GM18519 (cell line): ENCODE data around the gene FBXO38.
A peak's percentile ranks its signal among the peaks of the same experiment; 100 is the strongest.

Experiments used
- ATAC-seq: cut with Tn5 transposase; IDR thresholded peaks from one replicate; pipeline ENCODE4 v1.9.1; 2021; ENCODE audit warnings: mild to moderate bottlenecking, moderate library complexity; ENCODE audit not compliant: unreplicated experiment, low FRiP score

Gene FBXO38

DNA sequence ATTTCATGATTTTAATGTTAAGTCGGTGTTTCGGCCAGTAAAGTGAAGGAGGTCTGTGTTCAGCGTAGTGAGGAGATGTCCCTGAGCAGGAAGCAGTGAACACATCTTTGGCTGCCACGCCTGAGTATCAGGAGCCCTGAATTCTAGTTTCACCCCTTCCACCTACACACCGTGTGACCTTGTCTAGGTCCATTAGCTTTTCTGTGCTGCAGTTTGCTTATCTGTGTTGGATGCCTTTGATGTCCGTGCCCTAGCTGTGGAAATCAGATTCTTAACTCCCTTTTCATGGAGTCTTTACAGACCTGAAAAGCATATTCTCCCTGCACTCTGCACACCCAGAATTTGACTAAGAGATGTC lies 601 bp downstream of the FBXO38 start:
- peak; percentile 18 for ATAC-seq

DNA sequence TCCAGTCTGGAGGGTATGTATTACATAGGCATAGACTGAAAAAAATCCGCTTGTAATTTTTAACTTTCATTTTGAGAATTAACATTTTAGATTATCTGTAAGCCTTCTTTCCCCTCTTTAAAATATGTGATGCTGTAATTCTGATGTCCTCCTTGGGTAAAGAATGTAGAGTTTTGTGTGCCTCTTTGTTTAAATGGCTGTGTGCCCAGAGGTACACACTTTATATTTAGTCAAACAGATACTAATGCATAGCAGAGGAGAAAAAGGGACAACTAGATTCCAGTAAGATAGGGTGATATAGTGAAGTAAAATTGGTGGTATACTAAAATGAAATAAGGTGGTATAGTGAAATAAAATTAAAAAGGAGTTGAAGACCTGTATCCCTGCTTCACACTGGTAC lies 1.3 kb downstream of the FBXO38 start:
- ATAC-seq, result no peak

DNA sequence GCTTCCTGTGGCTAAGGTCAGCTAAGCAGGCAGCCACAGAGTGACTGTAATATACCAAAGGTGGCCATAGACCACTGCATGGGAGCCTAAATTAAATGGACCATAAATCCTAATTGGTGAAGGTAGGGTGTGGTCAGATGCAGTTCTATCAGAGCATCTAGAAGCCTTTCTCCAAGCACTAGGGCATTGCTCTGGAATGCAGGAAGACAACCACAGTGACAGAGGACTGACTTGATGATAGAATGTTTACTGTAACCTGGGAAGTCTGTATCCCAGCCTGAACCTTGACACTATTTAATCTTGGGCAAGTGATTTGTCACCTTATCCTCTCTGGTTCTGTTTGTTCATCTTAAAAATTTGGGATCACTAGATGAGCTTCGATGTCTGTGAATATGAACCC lies 2.3 kb downstream of the FBXO38 start:
- ATAC-seq, result no peak

- no peak for ATAC-seq
Observed at GRCh38 chr5:148387325-148387724, 3.6 kb downstream of the FBXO38 start.

DNA sequence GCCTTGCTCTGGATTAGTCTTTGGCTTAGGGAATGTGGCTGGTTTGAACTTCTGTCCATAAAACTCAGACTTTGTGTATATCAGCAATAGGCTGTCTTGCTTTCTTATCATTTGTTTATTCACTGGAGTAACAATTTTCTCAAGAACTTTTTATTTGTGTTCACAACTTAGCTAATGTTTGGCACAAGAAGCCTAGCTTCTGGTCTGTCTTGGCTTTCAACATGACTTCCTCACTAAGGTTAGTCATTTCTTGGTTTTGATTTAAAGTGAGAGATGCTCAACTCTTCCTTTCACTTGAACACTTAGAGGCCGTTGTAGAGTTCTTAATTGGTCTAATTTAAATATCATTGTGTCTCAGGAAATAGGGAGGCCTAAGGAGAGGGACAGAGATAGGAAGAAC lies 4.9 kb downstream of the FBXO38 start:
- ATAC-seq, result no peak

DNA sequence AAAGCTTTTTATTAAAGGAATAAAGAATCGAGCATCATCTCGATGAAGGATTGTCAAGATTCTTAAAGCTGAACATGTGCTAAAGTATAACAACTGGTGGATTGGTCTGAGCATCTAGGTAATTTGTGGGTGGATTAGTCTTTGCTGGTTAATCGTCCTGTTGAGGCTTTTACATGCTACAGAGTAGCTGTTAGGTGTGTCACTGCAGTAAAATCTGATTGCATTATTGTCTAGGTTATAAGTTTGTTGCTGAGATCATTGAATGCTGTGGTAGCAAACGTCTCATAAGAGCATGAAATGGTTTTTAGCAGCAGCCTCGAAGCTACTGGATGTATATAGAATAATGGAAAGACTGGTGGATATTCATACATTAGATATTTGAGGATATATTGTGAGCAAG lies 7.2 kb downstream of the FBXO38 start:
- no peak for ATAC-seq

- no peak for ATAC-seq
Observed at GRCh38 chr5:148391422-148391821, 7.7 kb downstream of the FBXO38 start.

GRCh38 chr5:148393390-148393741 lies 9.6 kb downstream of the FBXO38 start:
- ATAC-seq, result no peak

DNA sequence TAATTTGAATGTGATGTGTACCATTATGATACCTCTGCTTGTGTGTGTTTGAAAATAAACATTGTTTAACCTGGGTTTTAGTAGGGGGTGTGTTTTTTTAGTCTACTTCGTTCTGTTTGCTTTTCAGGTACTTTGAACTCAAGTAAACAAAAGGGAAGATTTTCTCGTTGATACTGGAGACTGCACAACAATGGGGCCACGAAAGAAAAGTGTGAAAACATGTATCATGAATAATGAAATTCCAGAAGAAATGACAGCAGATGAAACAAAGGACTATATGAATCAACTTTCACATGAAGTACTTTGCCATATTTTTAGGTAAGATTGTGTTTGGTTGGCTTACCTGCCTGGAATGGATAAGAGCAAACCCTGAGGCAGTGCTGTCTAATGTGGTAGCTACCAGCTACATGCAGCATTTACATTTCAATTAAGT lies 10.8 kb downstream of the FBXO38 start:
- no peak for ATAC-seq

DNA sequence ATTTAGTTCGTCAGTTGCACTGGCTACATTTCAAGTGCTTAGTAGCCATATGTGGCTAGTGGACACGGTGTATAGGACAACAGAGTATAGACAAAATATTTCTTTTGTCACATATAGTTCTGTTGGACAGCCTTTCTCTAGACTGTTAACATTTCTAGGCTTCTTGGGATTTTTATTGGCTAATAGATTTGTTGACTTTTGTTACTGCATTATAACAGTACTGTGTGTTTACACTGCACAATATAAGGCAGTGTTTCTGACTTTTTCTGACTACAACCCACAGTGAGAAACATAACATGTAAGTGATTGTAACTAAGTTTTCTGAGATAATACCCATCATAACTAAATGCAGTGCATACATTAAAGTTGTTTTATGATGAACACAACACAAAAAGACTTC lies 11.3 kb downstream of the FBXO38 start:
- ATAC-seq, result no peak

DNA sequence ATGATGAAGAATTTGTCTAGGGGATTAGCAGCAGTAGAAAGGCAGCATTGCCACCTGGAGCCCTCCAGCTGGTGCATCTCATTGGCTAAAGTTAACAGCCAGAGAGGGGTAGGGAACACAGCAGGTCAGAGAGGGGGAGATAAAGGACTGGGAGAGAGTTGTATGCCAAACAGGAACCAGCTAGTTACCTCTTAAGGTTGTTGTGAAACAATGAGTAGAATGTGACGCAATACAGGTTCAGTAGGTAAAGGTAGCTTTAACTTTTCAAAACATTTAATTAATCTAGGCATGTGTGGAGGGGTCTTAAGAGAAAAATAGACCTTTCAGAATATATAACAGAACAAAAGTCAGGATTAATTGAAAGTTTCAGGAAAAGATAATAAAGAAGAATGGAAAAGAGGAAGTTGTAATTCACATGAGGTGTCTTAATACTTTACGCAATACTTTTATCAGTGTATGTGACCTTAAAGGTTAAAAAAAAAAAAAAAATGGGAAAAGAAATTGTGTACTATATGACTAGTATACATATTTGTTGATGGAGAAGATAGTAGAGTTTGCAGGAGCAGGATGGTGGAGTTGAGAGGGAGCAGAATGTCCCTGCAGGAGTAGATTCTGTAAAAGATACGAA lies 14.3 kb downstream of the FBXO38 start:
- no peak for ATAC-seq

- ATAC-seq, result no peak
Observed at GRCh38 chr5:148398698-148399121, 15.0 kb downstream of the FBXO38 start.

- ATAC-seq, result no peak
Observed at GRCh38 chr5:148401604-148402003, 17.8 kb downstream of the FBXO38 start.

DNA sequence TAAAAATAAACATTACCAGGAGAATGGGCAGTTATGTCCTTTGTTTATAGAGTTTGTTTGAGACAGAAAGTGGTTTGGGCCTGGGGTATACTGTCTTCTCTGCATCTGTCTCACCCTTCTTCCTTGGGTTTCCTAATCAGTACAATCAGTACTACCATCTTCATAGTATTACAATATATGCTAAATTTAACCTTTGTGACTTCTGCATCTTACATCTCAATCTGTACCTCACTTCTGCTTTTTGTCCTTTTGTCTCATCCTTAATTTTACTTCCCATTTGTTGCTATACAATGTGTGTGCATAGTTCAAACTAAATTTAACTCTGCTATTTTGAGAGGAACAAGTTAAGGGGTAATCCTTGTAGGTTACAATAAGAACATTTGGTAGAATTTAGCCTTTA lies 19.6 kb downstream of the FBXO38 start:
- peak; percentile 95 for ATAC-seq

DNA sequence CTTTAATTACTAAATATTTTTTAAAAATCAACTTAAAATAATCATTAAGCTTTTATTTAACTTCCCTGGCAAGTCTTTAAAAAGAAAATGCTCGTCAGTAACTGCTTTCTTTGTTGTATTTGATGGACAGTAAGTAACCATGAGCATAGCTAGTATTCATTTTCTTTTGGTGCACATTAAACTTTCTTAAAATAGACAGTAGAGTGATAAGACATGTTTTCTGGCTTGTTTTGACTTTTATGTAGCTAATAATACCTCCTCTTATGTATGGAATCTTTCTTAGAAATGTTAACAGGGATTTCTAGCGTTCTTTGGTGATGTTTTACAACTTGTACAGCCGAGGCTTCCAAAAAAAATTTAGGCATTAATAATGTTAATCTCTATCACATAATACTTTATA lies 22.6 kb downstream of the FBXO38 start:
- ATAC-seq, result no peak

DNA sequence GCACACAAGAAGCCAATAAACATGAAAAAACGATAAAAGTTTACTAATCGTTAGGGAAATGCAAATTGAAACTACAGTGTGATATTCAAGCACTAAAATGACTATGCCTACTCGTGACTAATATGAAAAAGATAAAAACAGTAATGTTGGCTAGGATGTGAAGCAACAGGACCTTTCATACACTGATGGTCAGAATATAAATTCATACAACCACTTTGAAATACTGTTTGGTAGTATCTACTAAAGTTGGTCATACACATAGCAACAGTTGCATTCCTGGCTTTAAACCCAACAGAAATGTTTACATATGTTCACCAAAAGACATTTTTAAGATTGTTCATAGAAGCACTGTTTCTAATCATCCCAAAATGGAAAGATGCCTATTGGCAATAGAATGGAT lies 24.3 kb downstream of the FBXO38 start:
- ATAC-seq, result no peak

DNA sequence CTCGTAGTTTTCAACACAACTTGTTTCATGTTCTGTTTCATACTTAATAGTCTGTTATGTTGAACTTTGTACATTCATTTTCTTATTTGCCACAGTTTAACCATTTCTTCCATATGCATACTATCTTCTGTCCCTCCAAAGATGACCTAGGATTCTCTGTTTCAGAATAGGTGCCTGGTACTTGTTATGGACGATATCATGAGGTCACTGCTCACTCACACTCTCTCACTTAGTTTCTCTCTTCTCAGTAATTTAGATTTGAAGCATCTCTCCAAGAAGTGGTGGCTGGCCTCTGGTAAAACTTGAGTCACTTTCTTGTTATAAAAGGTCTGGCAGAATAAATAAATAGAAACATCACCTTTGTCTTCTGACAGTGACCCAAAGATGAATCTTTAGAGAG lies 28.4 kb downstream of the FBXO38 start:
- ATAC-seq, result no peak

DNA sequence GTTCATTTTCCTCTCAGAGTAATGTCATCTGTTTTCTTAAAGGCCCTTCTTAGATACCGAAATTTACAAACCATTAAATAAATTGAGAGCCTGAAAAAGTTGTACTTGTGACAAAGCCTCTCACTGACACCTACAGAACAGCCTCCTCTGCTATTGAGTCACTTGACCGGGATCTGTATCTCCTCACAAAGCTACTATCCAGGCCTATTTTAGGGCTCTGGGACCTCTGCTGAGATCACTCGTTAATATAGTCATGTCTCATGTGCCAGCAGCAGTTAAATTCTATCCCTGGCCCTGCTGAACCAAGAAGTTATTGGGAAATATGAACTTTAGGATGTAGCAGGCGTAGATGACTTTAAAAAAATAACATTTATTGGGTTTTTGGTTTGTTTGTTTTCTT lies 31.1 kb downstream of the FBXO38 start:
- no peak for ATAC-seq

GRCh38 chr5:148416416-148416815 lies 32.7 kb downstream of the FBXO38 start:
- ATAC-seq, result no peak

GRCh38 chr5:148416921-148417320 lies 33.2 kb downstream of the FBXO38 start:
- ATAC-seq, result no peak

- ATAC-seq, result no peak
Observed at GRCh38 chr5:148418511-148418910, 34.8 kb downstream of the FBXO38 start.

DNA sequence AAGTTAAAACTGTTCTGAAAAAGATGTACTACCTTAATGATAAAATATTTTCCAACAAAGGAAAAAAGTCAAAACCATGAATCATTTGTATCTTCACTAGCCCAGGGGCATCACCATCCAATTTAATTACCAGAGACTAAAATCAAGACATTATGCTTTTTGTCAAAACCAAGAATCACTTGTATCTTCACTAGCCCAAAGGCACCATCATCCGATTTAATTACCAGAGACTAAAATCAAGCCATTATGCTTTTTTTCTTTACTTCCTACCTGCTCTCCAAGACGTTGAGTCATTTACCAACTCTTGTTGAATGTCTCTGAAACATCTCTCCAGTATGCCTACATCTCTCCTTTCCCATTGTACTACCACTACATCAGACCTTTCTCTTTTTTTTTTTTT lies 37.9 kb downstream of the FBXO38 start:
- ATAC-seq, result no peak

- ATAC-seq, result no peak
Observed at GRCh38 chr5:148425808-148426207, 42.0 kb downstream of the FBXO38 start.
